Mucosa of rectum (tissue), 2 donors: Measurements from ENCODE around the gene SVOPL.

Experiments
- H3K27ac ChIP-seq, 2 donors: one replicate each; pipeline ENCODE4 v1.7.0; 2013; ENCODE audit warnings: inconsistent platforms in 2 of 2, low read depth in 2 of 2, low read length in 2 of 2
- H3K27me3 ChIP-seq, 2 donors: one replicate each; pipeline ENCODE4 v1.7.0; 2013; ENCODE audit warnings: low read length in 2 of 2; ENCODE audit not compliant: control insufficient read depth in 2 of 2, insufficient read depth in 2 of 2
- H3K36me3 ChIP-seq, 2 donors: one replicate each; pipeline ENCODE4 v1.7.0; 2013; ENCODE audit warnings: low read length in 2 of 2; ENCODE audit not compliant: control insufficient read depth in 2 of 2, insufficient read depth in 2 of 2
- H3K4me1 ChIP-seq, 2 donors: one replicate each; pipeline ENCODE4 v1.7.0; 2013; ENCODE audit warnings: low read length in 2 of 2, mild to moderate bottlenecking in 1 of 2; ENCODE audit not compliant: control insufficient read depth in 2 of 2, insufficient read depth in 2 of 2
- H3K4me3 ChIP-seq, 2 donors: one replicate each; pipeline ENCODE4 v1.7.0; 2013; ENCODE audit warnings: low read length in 2 of 2
- H3K9ac ChIP-seq, 2 donors: one replicate each; pipeline ENCODE4 v1.7.0; 2013; ENCODE audit warnings: low read length in 2 of 2, low read depth in 1 of 2, mild to moderate bottlenecking in 1 of 2
- H3K9me3 ChIP-seq, 2 donors: one replicate each; pipeline ENCODE4 v1.7.0; 2013; ENCODE audit warnings: low read length in 2 of 2; ENCODE audit not compliant: control insufficient read depth in 2 of 2
- donor health status: healthy.
- donor health status: Normal muscosa, but diverticular disease.

SVOPL gene

DNA sequence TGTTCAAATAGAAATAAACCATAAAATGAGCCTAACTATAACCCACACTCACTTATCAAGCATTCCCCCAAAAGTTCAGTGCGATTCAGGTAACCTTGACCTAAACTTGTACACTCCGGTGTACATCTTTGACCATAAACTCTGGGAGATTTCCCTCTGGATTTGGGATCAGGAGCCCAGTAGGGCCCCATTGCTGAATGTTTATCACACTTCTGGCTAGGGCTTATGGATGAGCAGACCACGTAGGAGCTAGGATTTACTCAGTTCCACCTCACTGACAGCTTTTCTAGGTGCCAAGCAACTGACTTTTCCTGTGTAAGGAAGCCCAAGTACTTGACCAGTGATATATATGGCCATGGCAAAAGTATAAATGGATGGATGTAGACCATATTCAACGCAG is 113.7 kb downstream of the SVOPL start:
- H3K4me3 ChIP-seq = no peak overlapping the region
- no peaks in the 10 kb centered on the region for H3K9me3 ChIP-seq
- H3K4me1 ChIP-seq = no peaks in the 10 kb centered on the region
- no peaks in the 10 kb centered on the region for H3K27me3 ChIP-seq
- H3K27ac ChIP-seq = no peak overlapping the region
- peaks cover 8 to 13% of the 10 kb centered on the region in 2 donors for H3K36me3 ChIP-seq
- no peak overlapping the region for H3K9ac ChIP-seq

GRCh38 chr7:138585283-138585993 is 115.7 kb downstream of the SVOPL start:
- Histone ChIP-seq H3K27ac (no peak overlapping the region), H3K4me1 (no peaks in the 10 kb centered on the region), H3K4me3 (no peak overlapping the region), H3K36me3 (peaks cover 17 to 24% of the 10 kb centered on the region in 2 donors), H3K27me3 (no peaks in the 10 kb centered on the region), H3K9me3 (no peaks in the 10 kb centered on the region), H3K9ac (no peak overlapping the region)

GRCh38 chr7:138584696-138585095 is 116.5 kb downstream of the SVOPL start:
- Histone ChIP-seq H3K36me3 (peaks cover 23 to 28% of the 10 kb centered on the region in 2 donors), H3K9ac (no peak overlapping the region)

GRCh38 chr7:138584283-138584682 is 116.9 kb downstream of the SVOPL start:
- H3K36me3 ChIP-seq = peaks cover 27 to 32% of the 10 kb centered on the region in 2 donors
- no peaks in the 10 kb centered on the region for H3K9me3 ChIP-seq
- no peak overlapping the region for H3K9ac ChIP-seq
- H3K27me3 ChIP-seq = no peaks in the 10 kb centered on the region
- H3K27ac ChIP-seq = no peak overlapping the region
- H3K4me1 ChIP-seq = no peaks in the 10 kb centered on the region
- no peak overlapping the region for H3K4me3 ChIP-seq

More at GRCh38 chr7:138584696-138585095, 116.5 kb downstream of the SVOPL start:
- H3K9me3 ChIP-seq = no peaks in the 10 kb centered on the region
- no peak overlapping the region for H3K27ac ChIP-seq
- no peak overlapping the region for H3K4me3 ChIP-seq
- no peaks in the 10 kb centered on the region for H3K4me1 ChIP-seq
- H3K27me3 ChIP-seq = no peaks in the 10 kb centered on the region

DNA sequence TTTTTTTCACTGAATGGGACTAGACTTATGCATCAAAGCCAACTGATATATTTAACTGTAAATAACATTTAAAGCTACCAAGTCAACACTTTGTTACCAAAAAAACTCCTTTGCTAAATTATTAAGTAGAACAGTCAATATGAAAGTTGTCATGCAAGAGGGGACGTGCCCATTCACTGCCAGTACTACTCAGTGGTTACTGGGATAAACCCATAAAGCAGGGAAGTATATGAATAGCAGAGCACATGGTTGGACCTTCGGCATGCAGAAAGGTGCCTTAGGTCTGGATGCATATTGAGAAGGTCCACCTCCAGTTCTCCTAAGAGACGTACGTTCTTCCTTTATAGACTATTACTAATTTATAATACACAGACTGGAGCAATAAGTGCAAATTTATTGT is 120.1 kb downstream of the SVOPL start:
- H3K4me1 ChIP-seq = no peaks in the 10 kb centered on the region
- H3K36me3 ChIP-seq = peaks cover 34 to 36% of the 10 kb centered on the region in 2 donors
- H3K27me3 ChIP-seq = no peaks in the 10 kb centered on the region
- H3K9me3 ChIP-seq = no peaks in the 10 kb centered on the region
- H3K27ac ChIP-seq = no peak overlapping the region
- no peak overlapping the region for H3K4me3 ChIP-seq
- no peak overlapping the region for H3K9ac ChIP-seq

- no peak overlapping the region for H3K4me3 ChIP-seq
- peaks cover 31 to 33% of the 10 kb centered on the region in 2 donors for H3K36me3 ChIP-seq
- no peaks in the 10 kb centered on the region for H3K4me1 ChIP-seq
- no peak overlapping the region for H3K27ac ChIP-seq
- H3K27me3 ChIP-seq = no peaks in the 10 kb centered on the region
- H3K9me3 ChIP-seq = no peaks in the 10 kb centered on the region
- H3K9ac ChIP-seq = no peak overlapping the region
Observed at GRCh38 chr7:138579671-138580070, 121.5 kb downstream of the SVOPL start.

GRCh38 chr7:138579136-138579535 is 122.0 kb downstream of the SVOPL start:
- no peak overlapping the region for H3K4me3 ChIP-seq
- H3K9me3 ChIP-seq = no peaks in the 10 kb centered on the region
- no peak overlapping the region for H3K9ac ChIP-seq
- H3K36me3 ChIP-seq = peaks cover 31 to 33% of the 10 kb centered on the region in 2 donors
- no peak overlapping the region for H3K27ac ChIP-seq
- no peaks in the 10 kb centered on the region for H3K4me1 ChIP-seq
- no peaks in the 10 kb centered on the region for H3K27me3 ChIP-seq

DNA sequence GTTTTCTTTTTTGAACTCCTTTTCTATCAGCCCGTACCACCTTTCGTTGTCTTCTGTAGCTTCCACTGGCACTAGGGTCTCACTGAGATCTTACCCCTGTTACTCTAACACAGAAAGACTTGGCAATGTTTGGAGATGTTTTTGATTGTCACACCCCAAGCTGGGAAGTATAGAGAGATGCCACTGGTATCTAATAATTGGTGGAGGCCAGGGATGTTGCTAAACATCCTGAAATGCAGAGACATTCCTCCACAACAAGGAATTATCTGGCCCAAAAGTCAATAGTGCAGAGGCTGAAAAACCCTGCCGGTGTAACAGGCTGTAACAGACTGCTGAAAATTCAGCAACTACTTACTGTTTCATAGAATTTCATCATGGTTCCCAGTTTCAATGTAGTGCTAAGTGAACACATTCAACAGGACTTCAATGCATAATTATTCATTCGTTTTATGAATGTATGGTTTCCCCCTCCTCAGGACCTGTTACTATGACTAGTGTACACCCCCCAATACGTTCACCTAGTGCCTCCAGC is 125.2 kb downstream of the SVOPL start:
- Histone ChIP-seq H3K4me3 (no peak overlapping the region), H3K9me3 (no peaks in the 10 kb centered on the region), H3K4me1 (no peaks in the 10 kb centered on the region), H3K27me3 (no peaks in the 10 kb centered on the region), H3K36me3 (peaks cover 34 to 35% of the 10 kb centered on the region in 2 donors), H3K27ac (no peak overlapping the region), H3K9ac (no peak overlapping the region)

- Histone ChIP-seq H3K27ac (no peak overlapping the region), H3K27me3 (no peaks in the 10 kb centered on the region), H3K4me1 (no peaks in the 10 kb centered on the region), H3K4me3 (no peak overlapping the region), H3K9ac (no peak overlapping the region), H3K9me3 (no peaks in the 10 kb centered on the region), H3K36me3 (peaks cover 32 to 35% of the 10 kb centered on the region in 2 donors)
Observed at GRCh38 chr7:138573741-138574140, 127.4 kb downstream of the SVOPL start.

- peaks cover 3 to 8% of the 10 kb centered on the region in 2 donors for H3K9me3 ChIP-seq
- peaks cover 42 to 45% of the 10 kb centered on the region in 2 donors for H3K36me3 ChIP-seq
- no peak overlapping the region for H3K9ac ChIP-seq
- H3K27me3 ChIP-seq = no peaks in the 10 kb centered on the region
- H3K27ac ChIP-seq = no peak overlapping the region
- no peaks in the 10 kb centered on the region for H3K4me1 ChIP-seq
- H3K4me3 ChIP-seq = no peak overlapping the region
Observed at GRCh38 chr7:138570715-138571114, 130.4 kb downstream of the SVOPL start.
